Gastroesophageal sphincter (tissue), 4 donors: ENCODE results near the gene ZFYVE27. TPM values are rescaled to one million over a fixed set of nuclear protein-coding genes. Genes with fewer than 3 reads are reported as not detected.

Experiments
- ATAC-seq: fragments of 150-250 bp; one replicate; pipeline ENCODE4 v1.9.1; 2016; ENCODE audit warnings: mild to moderate bottlenecking, moderate library complexity
- H3K27ac ChIP-seq, 4 donors: fragments of 200-600 bp; sonication (generic) in 3 of 4; 1 replicate in 3 of 4; 2 replicates in 1 of 4; pipeline ENCODE4 v1.5.1; 2016 to 2019
- H3K27me3 ChIP-seq: fragments of 200-600 bp; sonication (generic); one replicate; pipeline ENCODE4 v1.5.1; 2019
- H3K36me3 ChIP-seq, 2 donors: fragments of 200-600 bp; sonication (generic); one replicate each; pipeline ENCODE4 v1.5.1; 2019; ENCODE audit warnings: control low read depth in 1 of 2
- H3K4me1 ChIP-seq, 3 donors: fragments of 200-600 bp; sonication (generic); 1 replicate in 2 of 3; 2 replicates in 1 of 3; pipeline ENCODE4 v1.5.1; 2016 to 2019; ENCODE audit warnings: control low read depth in 2 of 3
- H3K4me3 ChIP-seq, 2 donors: fragments of 200-600 bp; sonication (generic); one replicate each; pipeline ENCODE4 v1.5.1; 2019; ENCODE audit warnings: mild to moderate bottlenecking in 1 of 2, moderate library complexity in 1 of 2
- H3K9me3 ChIP-seq, 3 donors: fragments of 200-600 bp; sonication (generic); one replicate each; pipeline ENCODE4 v1.5.1; 2017 to 2019; ENCODE audit warnings: control low read depth in 2 of 3
- EP300 ChIP-seq: sonication (generic); formaldehyde crosslinking; IDR thresholded peaks from one replicate; pipeline ENCODE4 v1.6.1; 2017; ENCODE audit warnings: antibody characterized with exemption, mild to moderate bottlenecking
- POLR2A ChIP-seq, 2 donors: fragments of 450-650 bp; IDR thresholded peaks; one replicate each; pipeline ENCODE4 v1.6.1; 2017; ENCODE audit warnings: antibody characterized with exemption in 2 of 2, mild to moderate bottlenecking in 2 of 2, moderate library complexity in 1 of 2
- POLR2AphosphoS5 ChIP-seq: sonication (generic); formaldehyde crosslinking; IDR thresholded peaks from one replicate; pipeline ENCODE4 v1.6.1; 2017; ENCODE audit warnings: antibody characterized with exemption
- WGBS, 2 donors: methylation state at CpG; one replicate each; pipeline ENCODE4 v1.1.5; 2018; ENCODE audit warnings: low coverage in 1 of 2; 5-methylcytosine and 5-hydroxymethylcytosine counted together
- total RNA-seq, 4 donors: library from RNA; depleted of rRNA; stranded (reverse); fragments of >200 nt; gene quantifications; one replicate each; pipeline ENCODE4 v1.1.0, GENCODE V29; 2016
- TF ChIP-seq, protein P1 (sequence below), 4 experiments: fragments of 200-600 bp in 2 of 4; fragments of 450-650 bp in 2 of 4; sonication (generic) in 1 of 4; IDR thresholded peaks; one replicate each; pipeline ENCODE4 v1.5.1; 2017 to 2019; ENCODE audit warnings: antibody characterized with exemption in 4 of 4, mild to moderate bottlenecking in 2 of 4, moderate library complexity in 2 of 4

ZFYVE27 gene
- total RNA-seq, 4 donors from 2014 or later: 6.7 to 24.2 (median 19.2) TPM

- peak within 1 kb of the TSS; percentile 56 to 72 for H3K4me3 ChIP-seq
- no peaks in the 10 kb centered on the region for H3K27me3 ChIP-seq
- 0% methylated on average over 2 to 15 of the region's 37 CpGs for WGBS, 2 donors
- TF ChIP-seq EP300 (no peak), POLR2A (IDR thresholded peaks at IDR 0.05) (peak; percentile 55 to 69), POLR2AphosphoS5 (peak; percentile 83)
- TF ChIP-seq, protein P1, sequence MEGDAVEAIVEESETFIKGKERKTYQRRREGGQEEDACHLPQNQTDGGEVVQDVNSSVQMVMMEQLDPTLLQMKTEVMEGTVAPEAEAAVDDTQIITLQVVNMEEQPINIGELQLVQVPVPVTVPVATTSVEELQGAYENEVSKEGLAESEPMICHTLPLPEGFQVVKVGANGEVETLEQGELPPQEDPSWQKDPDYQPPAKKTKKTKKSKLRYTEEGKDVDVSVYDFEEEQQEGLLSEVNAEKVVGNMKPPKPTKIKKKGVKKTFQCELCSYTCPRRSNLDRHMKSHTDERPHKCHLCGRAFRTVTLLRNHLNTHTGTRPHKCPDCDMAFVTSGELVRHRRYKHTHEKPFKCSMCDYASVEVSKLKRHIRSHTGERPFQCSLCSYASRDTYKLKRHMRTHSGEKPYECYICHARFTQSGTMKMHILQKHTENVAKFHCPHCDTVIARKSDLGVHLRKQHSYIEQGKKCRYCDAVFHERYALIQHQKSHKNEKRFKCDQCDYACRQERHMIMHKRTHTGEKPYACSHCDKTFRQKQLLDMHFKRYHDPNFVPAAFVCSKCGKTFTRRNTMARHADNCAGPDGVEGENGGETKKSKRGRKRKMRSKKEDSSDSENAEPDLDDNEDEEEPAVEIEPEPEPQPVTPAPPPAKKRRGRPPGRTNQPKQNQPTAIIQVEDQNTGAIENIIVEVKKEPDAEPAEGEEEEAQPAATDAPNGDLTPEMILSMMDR (IDR thresholded peaks at IDR 0.05): peak in 1 of 4 experiments; percentile 11
- peak; percentile 55 for ATAC-seq
- H3K9me3 ChIP-seq: no peaks in the 10 kb centered on the region
- H3K27ac ChIP-seq: peak within 1 kb of the TSS; percentile 97 to 99 (median 98)
- H3K4me1 ChIP-seq: peaks cover 5 to 88% (median 55%) of the 10 kb centered on the region in 3 donors
- peaks cover 0 to 10% of the 10 kb centered on the region in 2 donors for H3K36me3 ChIP-seq
Observed at GRCh38 chr10:97713339-97713825, 23.5 kb upstream of the ZFYVE27 start, which contains the start of gene MARVELD1. Gene MARVELD1, plus strand, starts transcription at chr10:97713730. Its CDS starts 147 bp downstream, at chr10:97713877.

DNA sequence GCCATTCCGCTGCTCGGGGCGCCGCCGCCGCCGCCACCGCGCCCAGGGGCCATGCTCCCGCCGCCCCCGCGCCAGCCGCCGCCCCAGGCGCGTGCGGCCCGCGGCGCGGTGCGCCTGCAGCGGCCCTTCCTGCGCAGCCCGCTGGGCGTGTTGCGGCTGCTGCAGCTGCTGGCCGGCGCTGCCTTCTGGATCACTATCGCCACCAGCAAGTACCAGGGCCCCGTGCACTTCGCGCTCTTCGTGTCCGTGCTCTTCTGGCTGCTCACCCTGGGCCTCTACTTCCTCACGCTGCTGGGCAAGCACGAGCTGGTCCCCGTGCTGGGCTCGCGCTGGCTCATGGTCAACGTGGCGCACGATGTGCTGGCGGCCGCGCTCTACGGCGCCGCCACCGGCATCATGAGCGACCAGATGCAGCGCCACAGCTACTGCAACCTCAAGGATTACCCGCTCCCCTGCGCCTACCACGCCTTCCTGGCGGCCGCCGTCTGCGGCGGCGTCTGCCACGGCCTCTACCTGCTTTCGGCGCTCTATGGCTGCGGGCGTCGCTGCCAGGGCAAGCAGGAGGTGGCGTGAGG is 23.0 kb upstream of the ZFYVE27 start:
- Histone ChIP-seq H3K27ac (peak overlapping the region; percentile 97 to 99 (median 98)), H3K9me3 (no peaks in the 10 kb centered on the region), H3K4me1 (peaks cover 5 to 88% (median 58%) of the 10 kb centered on the region in 3 donors), H3K4me3 (peak overlapping the region; percentile 56 to 72), H3K27me3 (no peaks in the 10 kb centered on the region), H3K36me3 (peaks cover 0 to 10% of the 10 kb centered on the region in 2 donors)
- TF ChIP-seq, protein P1 (IDR thresholded peaks at IDR 0.05): peak in 3 of 4 experiments; percentile 11 to 48 (median 32)
- peak; percentile 64 for TF ChIP-seq POLR2AphosphoS5
- TF ChIP-seq EP300: no peak
- peak; percentile 37 to 52 for TF ChIP-seq POLR2A (IDR thresholded peaks at IDR 0.05)
- no CpG with 5 or more reads among the region's 69 CpGs for WGBS, 2 donors
- ATAC-seq: peak; percentile 53

DNA sequence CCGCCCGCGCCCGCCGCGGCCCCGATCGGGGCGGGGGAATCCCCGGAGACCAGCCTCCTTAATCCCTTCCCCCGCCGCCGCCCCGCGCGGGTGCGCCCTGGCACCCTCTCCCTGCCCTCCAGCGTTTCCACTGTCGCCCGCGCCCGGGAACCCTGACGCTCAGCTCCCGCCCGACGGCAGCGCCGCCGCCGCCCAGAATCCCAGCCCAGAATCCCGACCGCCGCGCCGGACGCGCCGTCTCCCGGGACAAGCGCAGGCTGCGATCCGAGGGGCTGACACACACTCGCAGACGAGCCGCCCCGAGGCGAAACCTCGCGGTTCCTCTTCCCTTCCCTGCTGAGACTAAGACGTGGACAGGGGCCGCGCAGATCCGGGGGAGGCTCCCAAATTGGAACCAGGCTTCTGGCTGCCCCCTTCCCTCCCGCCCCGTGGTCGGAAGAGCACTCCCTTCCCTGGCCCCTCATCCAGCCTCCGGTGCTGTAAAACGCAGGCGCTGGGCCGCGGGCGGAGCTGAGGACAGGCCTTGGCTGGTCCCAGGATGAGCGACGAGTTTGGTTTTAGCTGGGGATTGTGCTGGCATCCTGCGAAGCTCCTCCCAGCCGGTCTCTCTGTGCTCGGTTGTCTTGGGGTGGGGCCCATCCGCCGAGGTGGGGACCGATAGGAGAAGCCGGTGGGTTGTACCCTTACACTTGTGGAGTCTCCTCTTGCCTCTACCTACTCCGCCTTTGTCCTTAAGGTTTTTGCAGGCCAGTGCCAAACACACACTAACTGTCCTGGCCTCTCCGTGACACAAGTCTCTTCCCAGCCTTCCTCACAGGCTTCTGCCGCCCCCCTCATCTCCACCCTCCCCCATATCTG is 22.3 kb upstream of the ZFYVE27 start:
- H3K9me3 ChIP-seq: no peaks in the 10 kb centered on the region
- peak; percentile 70 for ATAC-seq
- H3K36me3 ChIP-seq: peaks cover 0 to 10% of the 10 kb centered on the region in 2 donors
- peak; percentile 55 to 59 for TF ChIP-seq POLR2A (IDR thresholded peaks at IDR 0.05)
- TF ChIP-seq, protein P1 (IDR thresholded peaks at IDR 0.05): no peak
- TF ChIP-seq POLR2AphosphoS5: peak; percentile 85
- peak overlapping the region; percentile 97 to 99 (median 98) for H3K27ac ChIP-seq
- peak overlapping the region; percentile 56 to 72 for H3K4me3 ChIP-seq
- H3K27me3 ChIP-seq: no peaks in the 10 kb centered on the region
- H3K4me1 ChIP-seq: peaks cover 5 to 88% (median 58%) of the 10 kb centered on the region in 3 donors
- 0 to 25% methylated on average over 2 to 8 of the region's 74 CpGs for WGBS, 2 donors

- Histone ChIP-seq H3K27ac (peak overlapping the region; percentile 97 to 99 (median 98)), H3K36me3 (peaks cover 0 to 10% of the 10 kb centered on the region in 2 donors), H3K4me3 (peak overlapping the region; percentile 56 to 72), H3K27me3 (no peaks in the 10 kb centered on the region), H3K4me1 (peaks cover 5 to 88% (median 54%) of the 10 kb centered on the region in 3 donors), H3K9me3 (no peaks in the 10 kb centered on the region)
- ATAC-seq: no peak
- WGBS, 2 donors: 5 to 24% methylated on average over 4 of the region's 8 CpGs
- TF ChIP-seq POLR2AphosphoS5: no peak
- TF ChIP-seq, protein P1 (IDR thresholded peaks at IDR 0.05): no peak
- no peak for TF ChIP-seq POLR2A (IDR thresholded peaks at IDR 0.05)
- TF ChIP-seq EP300: no peak
Observed at GRCh38 chr10:97715259-97715874, 21.6 kb upstream of the ZFYVE27 start.
